GM13976 (cell line): Measurements from ENCODE around the gene MEIS1.

Experiments used
- DNase-seq: peaks from one replicate; pipeline ENCODE4 v3.0.0; 2012; ENCODE audit warnings: low spot score
- in situ Hi-C: fragments of 300-500 bp; cut with MboI; formaldehyde crosslinking; loops from one replicate; pipeline ENCODE4 v1.12.0; 2022; ENCODE audit warnings: low sequenced_read_pairs, mixed read lengths, inconsistent platforms; ENCODE audit not compliant: unreplicated experiment
- TF ChIP-seq, protein P1 (sequence below): IDR thresholded peaks from 2 replicates; pipeline ENCODE4 v1.5.1; 2012; ENCODE audit warnings: borderline replicate concordance, mild to moderate bottlenecking; ENCODE audit not compliant: insufficient read depth; ENCODE audit errors: extremely low read depth, missing control alignments, control extremely low read depth

Gene MEIS1

DNA sequence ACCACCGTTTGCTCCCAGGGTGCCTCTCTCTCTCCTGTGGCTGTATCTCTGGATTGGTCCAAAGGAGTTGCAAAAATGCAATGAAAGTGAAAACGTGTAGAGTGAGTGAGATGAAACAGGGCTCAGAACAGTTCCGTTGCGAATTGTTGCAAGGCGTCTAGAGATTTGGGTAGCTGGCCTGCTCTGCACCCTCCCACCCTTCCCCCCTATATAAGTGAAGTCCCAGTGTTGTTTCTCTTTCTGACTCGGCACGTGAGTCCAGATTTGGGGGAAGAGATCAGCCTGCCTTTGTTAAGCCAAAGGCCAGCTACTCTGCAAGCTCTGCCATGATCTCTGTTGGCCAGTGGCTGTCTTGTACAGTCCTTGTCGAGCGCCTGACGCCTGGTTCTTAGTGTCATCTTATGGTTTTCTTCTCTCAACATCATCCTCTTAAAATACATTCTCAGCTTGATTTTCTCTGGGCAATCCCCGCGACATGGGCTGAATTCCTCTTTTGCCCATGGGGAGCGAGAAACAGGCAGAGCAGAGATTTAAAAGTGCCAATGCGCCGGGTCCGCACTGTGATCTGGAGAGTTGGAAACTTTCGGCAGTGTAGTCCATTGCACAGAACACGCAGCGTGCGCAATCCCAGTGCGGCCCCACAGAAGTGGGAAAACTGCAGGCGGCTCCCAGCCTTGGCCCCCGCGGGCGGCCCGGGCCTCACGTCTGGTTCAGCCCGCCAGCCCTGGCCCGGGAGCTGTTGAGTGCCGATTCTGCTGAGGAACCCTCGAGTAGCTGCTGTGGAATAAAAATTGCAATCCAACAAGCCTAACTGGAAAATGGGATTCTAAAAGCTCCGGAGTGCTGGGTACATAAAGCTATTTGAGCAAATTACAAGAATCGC lies 9.3 kb downstream of the MEIS1 start:
- in situ Hi-C loops, result loop anchor here (10.0 to 25.0 kb wide), 2 partner anchors 141 to 807 kb away; no protein-coding TSS in a partner anchor
- TF ChIP-seq, protein P1, sequence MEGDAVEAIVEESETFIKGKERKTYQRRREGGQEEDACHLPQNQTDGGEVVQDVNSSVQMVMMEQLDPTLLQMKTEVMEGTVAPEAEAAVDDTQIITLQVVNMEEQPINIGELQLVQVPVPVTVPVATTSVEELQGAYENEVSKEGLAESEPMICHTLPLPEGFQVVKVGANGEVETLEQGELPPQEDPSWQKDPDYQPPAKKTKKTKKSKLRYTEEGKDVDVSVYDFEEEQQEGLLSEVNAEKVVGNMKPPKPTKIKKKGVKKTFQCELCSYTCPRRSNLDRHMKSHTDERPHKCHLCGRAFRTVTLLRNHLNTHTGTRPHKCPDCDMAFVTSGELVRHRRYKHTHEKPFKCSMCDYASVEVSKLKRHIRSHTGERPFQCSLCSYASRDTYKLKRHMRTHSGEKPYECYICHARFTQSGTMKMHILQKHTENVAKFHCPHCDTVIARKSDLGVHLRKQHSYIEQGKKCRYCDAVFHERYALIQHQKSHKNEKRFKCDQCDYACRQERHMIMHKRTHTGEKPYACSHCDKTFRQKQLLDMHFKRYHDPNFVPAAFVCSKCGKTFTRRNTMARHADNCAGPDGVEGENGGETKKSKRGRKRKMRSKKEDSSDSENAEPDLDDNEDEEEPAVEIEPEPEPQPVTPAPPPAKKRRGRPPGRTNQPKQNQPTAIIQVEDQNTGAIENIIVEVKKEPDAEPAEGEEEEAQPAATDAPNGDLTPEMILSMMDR, result no peak
- DNase-seq, result no peak

DNA sequence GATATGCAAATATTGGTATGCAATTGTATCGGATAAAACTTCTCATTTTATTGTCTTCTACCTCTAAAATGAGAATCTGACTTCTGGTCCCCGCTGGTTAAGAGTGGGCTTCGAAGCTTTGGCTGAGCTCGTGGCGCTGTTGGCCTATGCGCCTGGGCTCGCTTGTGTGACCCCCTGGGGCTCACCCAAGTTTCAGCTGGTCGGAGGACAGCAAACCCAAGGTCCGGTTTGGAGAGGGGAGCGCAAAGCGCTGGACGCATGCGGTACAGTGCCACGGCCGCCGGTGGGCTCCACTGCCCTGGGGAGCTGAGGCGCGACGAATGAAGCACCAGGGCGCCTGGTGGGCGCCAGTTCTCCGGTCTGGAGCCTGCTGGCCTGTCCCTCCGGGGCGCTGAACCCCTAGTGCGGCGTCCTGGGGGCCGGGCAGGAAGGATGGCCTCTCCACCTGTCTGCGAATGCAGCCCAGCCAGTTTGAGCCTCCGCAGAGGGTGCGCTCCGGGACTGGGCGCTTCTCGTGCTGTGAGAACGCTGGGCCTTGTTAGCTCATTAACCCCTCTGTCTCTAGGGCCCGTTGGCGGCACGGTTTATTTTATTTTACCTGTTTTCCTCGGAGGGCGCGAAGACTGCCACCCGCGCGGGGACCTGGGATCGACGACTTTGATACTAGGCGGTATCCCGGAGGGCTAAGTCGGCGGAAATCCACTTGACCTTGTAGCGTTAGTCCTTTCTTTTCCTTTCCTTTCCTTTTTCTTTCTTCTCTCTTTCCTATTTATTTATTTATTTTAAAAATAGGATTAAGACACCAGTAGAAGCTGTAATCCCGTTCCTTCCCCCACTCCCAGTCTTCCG lies 10.4 kb downstream of the MEIS1 start:
- TF ChIP-seq, protein P1, result no peak
- in situ Hi-C loops, result loop anchor here (10.0 to 25.0 kb wide), 2 partner anchors 140 to 808 kb away; no protein-coding TSS in a partner anchor
- DNase-seq, result no peak

DNA sequence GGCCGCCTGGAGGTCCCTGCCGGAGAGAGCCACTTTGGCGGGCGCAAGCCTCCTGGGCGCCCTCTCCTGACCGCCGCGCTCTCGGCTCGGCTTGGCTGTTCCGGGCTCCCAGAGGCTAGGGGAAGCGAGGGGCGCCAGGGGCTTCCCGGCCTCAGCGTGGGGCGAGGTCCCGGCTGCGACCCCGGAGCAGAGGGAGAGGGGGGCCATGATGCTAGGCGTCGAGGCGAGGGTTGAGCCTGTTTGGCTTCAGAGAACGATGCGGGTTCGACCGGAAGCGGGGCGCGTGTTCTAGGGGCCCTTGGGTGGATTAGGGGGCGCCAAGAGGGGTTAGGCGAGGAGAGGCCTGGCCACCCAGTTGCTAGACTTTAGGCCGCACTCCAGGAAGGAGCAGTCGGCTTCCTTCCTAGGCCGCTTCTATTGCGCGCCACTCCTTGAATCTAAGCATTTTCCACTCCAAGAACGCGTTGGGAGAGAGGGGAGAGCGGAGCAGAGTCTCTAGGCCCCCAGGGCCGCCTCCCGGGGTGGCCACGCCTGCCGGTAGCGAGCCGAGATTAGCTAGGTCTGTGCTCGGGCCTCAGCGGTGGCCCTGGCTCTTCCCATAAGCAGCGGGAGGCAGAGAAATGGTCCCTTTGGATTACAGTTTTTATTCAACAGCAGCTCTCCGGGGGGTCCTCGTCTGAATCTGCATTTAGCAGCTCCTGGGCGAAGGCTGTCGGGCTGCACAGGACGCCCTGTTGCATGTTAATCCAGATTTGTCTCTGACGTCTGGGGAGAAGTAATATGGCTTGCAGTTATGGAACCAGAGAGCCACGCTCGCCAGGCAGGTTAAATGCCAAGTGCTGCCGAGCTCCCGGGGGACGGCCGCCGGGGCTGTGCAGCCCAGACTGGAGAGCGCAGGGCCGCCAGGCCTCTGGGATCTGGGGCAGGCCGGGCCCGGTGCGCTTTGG lies 11.3 kb downstream of the MEIS1 start:
- in situ Hi-C loops, result loop anchor here (10.0 to 25.0 kb wide), 2 partner anchors 139 to 809 kb away; no protein-coding TSS in a partner anchor
- no peak for DNase-seq
- TF ChIP-seq, protein P1, result no peak

DNA sequence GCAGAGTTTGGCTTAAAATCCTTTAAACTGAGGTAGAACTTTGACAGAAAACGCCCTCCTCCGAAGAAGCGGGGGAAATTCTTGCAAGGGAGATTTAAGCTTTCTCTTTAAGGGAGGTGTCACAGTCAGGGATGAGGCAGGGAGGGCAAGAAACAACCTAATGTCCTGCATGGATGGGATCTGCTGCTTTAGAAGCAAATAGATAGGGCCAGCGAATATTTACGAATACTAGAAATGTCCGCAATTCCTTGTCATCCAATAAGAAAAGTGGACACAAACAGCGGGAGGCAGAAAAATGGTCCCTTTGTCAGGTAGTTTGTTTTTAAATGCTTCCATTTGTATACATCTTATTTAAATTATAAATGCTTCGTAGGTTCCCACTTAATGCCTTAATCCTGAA lies 12.0 kb downstream of the MEIS1 start:
- DNase-seq, result no peak
- in situ Hi-C loops, result loop anchor here (10.0 to 25.0 kb wide), 2 partner anchors 138 to 810 kb away; no protein-coding TSS in a partner anchor
- TF ChIP-seq, protein P1, result no peak

DNA sequence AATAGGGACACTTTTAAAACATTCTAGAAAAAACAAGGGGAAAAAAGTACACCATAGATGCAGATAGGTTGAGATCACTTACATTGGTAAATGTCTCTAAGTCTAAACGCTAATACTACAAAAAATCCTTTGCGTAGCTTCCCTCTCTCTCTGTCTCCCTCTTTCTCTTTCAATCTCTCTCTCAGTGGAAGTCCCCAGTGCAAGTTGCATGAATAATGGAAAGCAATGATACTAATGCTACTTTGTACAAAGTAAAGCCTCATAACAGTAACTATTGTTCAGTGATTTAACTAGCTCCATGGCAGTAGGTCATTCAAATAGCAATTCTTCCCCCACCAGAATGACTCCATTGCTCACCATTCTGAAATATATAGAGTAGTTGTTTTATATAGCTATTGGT lies 12.8 kb downstream of the MEIS1 start:
- in situ Hi-C loops, result loop anchor here (10.0 to 25.0 kb wide), 2 partner anchors 137 to 810 kb away; no protein-coding TSS in a partner anchor
- no peak for DNase-seq

More for the DNA sequence above, 12.8 kb downstream of the MEIS1 start:
- TF ChIP-seq, protein P1, result no peak
